Mesenchymal stem cell (in vitro differentiated cells and primary cell): ENCODE data around the gene CDYL2.

ENCODE experiments used
- DNase-seq: peaks from one replicate; pipeline ENCODE4 v3.0.0-alpha.2; 2013
- H2AFZ ChIP-seq: one replicate; pipeline ENCODE4 v1.6.1; 2013; ENCODE audit warnings: low read depth, mild to moderate bottlenecking, control low read depth, inconsistent platforms, low read length, moderate library complexity
- H2AK5ac ChIP-seq: 2 replicates; pipeline ENCODE4 v1.6.1; 2013; ENCODE audit warnings: low read length, moderate library complexity, mild to moderate bottlenecking, inconsistent platforms; ENCODE audit not compliant: severe bottlenecking
- H2BK120ac ChIP-seq: one replicate; pipeline ENCODE4 v1.6.1; 2013; ENCODE audit warnings: low read depth, mild to moderate bottlenecking, inconsistent platforms, low read length, moderate library complexity
- H2BK12ac ChIP-seq, 2 experiments: one replicate each; pipeline ENCODE4 v1.6.1; 2013; ENCODE audit warnings: inconsistent platforms in 2 of 2, low read length in 2 of 2, mild to moderate bottlenecking in 2 of 2, moderate library complexity in 2 of 2, control low read depth in 1 of 2
- H2BK15ac ChIP-seq: one replicate; pipeline ENCODE4 v1.6.1; 2013; ENCODE audit warnings: mild to moderate bottlenecking, low read depth, inconsistent platforms; ENCODE audit not compliant: poor library complexity, severe bottlenecking
- H2BK5ac ChIP-seq: 2 replicates; pipeline ENCODE4 v1.6.1; 2013; ENCODE audit warnings: low read depth, mild to moderate bottlenecking, low read length, control low read depth, inconsistent platforms; ENCODE audit not compliant: poor library complexity, severe bottlenecking
- H3K14ac ChIP-seq, 2 experiments: one replicate each; pipeline ENCODE4 v1.6.1; 2013; ENCODE audit warnings: inconsistent platforms in 2 of 2, low read length in 2 of 2, control low read depth in 1 of 2, mild to moderate bottlenecking in 1 of 2, moderate library complexity in 1 of 2
- H3K18ac ChIP-seq, 2 experiments: one replicate each; pipeline ENCODE4 v1.6.1; 2013; ENCODE audit warnings: inconsistent platforms in 2 of 2, low read length in 2 of 2, control low read depth in 1 of 2, low read depth in 1 of 2, mild to moderate bottlenecking in 1 of 2
- H3K23ac ChIP-seq, 2 experiments: one replicate each; pipeline ENCODE4 v1.6.1; 2013; ENCODE audit warnings: inconsistent platforms in 2 of 2, low read length in 2 of 2, mild to moderate bottlenecking in 2 of 2, moderate library complexity in 2 of 2, control low read depth in 1 of 2
- H3K27ac ChIP-seq: 2 replicates; pipeline ENCODE4 v1.5.1; 2013; ENCODE audit warnings: mild to moderate bottlenecking, moderate library complexity, low read length, control low read depth, inconsistent platforms; ENCODE audit not compliant: poor library complexity, severe bottlenecking
- H3K27me3 ChIP-seq, 2 experiments: 2 replicates each; pipeline versions ENCODE4 v1.6.1 to v1.7.0; 2013; ENCODE audit warnings: low read length in 2 of 2, mild to moderate bottlenecking in 2 of 2, moderate library complexity in 2 of 2, control low read depth in 1 of 2, inconsistent platforms in 1 of 2; ENCODE audit not compliant: control insufficient read depth in 1 of 2, insufficient read depth in 1 of 2
- H3K36me3 ChIP-seq, 2 experiments: 2 replicates each; pipeline versions ENCODE4 v1.6.1 to v1.7.0; 2013; ENCODE audit warnings: low read length in 2 of 2, control low read depth in 1 of 2, inconsistent platforms in 1 of 2, low read depth in 1 of 2, mild to moderate bottlenecking in 1 of 2; ENCODE audit not compliant: insufficient read depth in 2 of 2, control insufficient read depth in 1 of 2
- H3K4ac ChIP-seq, 2 experiments: one replicate each; pipeline ENCODE4 v1.6.1; 2013; ENCODE audit warnings: inconsistent platforms in 2 of 2, low read length in 2 of 2, mild to moderate bottlenecking in 2 of 2, moderate library complexity in 2 of 2, control low read depth in 1 of 2, low read depth in 1 of 2
- H3K4me1 ChIP-seq: 2 replicates; pipeline ENCODE4 v1.6.1; 2013; ENCODE audit warnings: low read depth, low read length, control low read depth; ENCODE audit not compliant: control insufficient read depth, insufficient read depth
- H3K4me2 ChIP-seq: 2 replicates; pipeline ENCODE4 v1.6.1; 2013; ENCODE audit warnings: low read length, mild to moderate bottlenecking, inconsistent platforms; ENCODE audit not compliant: poor library complexity, severe bottlenecking
- H3K4me3 ChIP-seq, 2 experiments: 2 replicates each; pipeline versions ENCODE4 v1.5.1 to v1.7.0; 2013; ENCODE audit warnings: low read length in 2 of 2, mild to moderate bottlenecking in 2 of 2, control low read depth in 1 of 2, low read depth in 1 of 2; ENCODE audit not compliant: insufficient read depth in 1 of 2
- H3K79me1 ChIP-seq: replicated peaks from 2 replicates; pipeline ENCODE4 v1.6.1; 2013; ENCODE audit warnings: mild to moderate bottlenecking, control low read depth, low read length, inconsistent platforms; ENCODE audit not compliant: poor library complexity, severe bottlenecking
- H3K9ac ChIP-seq: 2 replicates; pipeline ENCODE4 v1.7.0; 2013; ENCODE audit warnings: mild to moderate bottlenecking, low read length, moderate library complexity
- H3K9me3 ChIP-seq: 2 replicates; pipeline ENCODE4 v1.7.0; 2013; ENCODE audit warnings: mild to moderate bottlenecking, low read length; ENCODE audit not compliant: control insufficient read depth
- H4K8ac ChIP-seq: one replicate; pipeline ENCODE4 v1.6.1; 2013; ENCODE audit warnings: inconsistent platforms, mild to moderate bottlenecking, low read length, moderate library complexity
- H4K91ac ChIP-seq: one replicate; pipeline ENCODE4 v1.6.1; 2013; ENCODE audit warnings: mild to moderate bottlenecking, low read length, inconsistent platforms
- WGBS: methylation state at CpG from one replicate; pipeline ENCODE4 v1.1.7; 2013; ENCODE audit warnings: mixed read lengths; 5-methylcytosine and 5-hydroxymethylcytosine counted together

The CDYL2 gene

GRCh38 chr16:80742331-80742730 lies 62.1 kb downstream of the CDYL2 start:
- Histone ChIP-seq H2BK5ac (no peak overlapping the region), H3K4me1 (no peaks in the 10 kb centered on the region), H2BK15ac (no peak overlapping the region), H3K27ac (no peak overlapping the region), H3K23ac (no peak overlapping the region), H3K79me1 (peaks cover 1% of the 10 kb centered on the region), H3K4me2 (no peak overlapping the region), H2BK12ac (no peak overlapping the region), H3K9ac (no peak overlapping the region), H2AK5ac (no peak overlapping the region), H3K14ac (no peak overlapping the region), H4K8ac (no peak overlapping the region), H3K27me3 (no peaks in the 10 kb centered on the region), H4K91ac (no peak overlapping the region), H3K18ac (no peak overlapping the region), H3K4me3 (no peak overlapping the region), H3K9me3 (no peaks in the 10 kb centered on the region), H2BK120ac (no peak overlapping the region), H2AFZ (no peak overlapping the region), H3K4ac (no peak overlapping the region), H3K36me3 (no peaks in the 10 kb centered on the region)
- DNase-seq = no peak
- 34% methylated on average over 2 of the region's 2 CpGs for WGBS

GRCh38 chr16:80741724-80742123 lies 62.7 kb downstream of the CDYL2 start:
- no peak overlapping the region for H2BK15ac ChIP-seq
- no peak overlapping the region for H4K8ac ChIP-seq
- H3K18ac ChIP-seq = no peak overlapping the region
- DNase-seq = no peak
- H2BK120ac ChIP-seq = no peak overlapping the region
- no peaks in the 10 kb centered on the region for H3K4me1 ChIP-seq
- H3K23ac ChIP-seq = no peak overlapping the region
- H4K91ac ChIP-seq = no peak overlapping the region
- no peak overlapping the region for H3K14ac ChIP-seq
- no peak overlapping the region for H3K4ac ChIP-seq
- no peak overlapping the region for H3K27ac ChIP-seq
- no peaks in the 10 kb centered on the region for H3K27me3 ChIP-seq
- no peak overlapping the region for H2AK5ac ChIP-seq
- H2BK5ac ChIP-seq = no peak overlapping the region
- no peak overlapping the region for H3K4me3 ChIP-seq
- no peaks in the 10 kb centered on the region for H3K9me3 ChIP-seq
- 64% methylated on average over 3 of the region's 4 CpGs for WGBS
- H3K9ac ChIP-seq = no peak overlapping the region
- no peak overlapping the region for H2AFZ ChIP-seq
- no peak overlapping the region for H3K4me2 ChIP-seq
- no peak overlapping the region for H2BK12ac ChIP-seq
- no peaks in the 10 kb centered on the region for H3K36me3 ChIP-seq
- H3K79me1 ChIP-seq = peaks cover 1% of the 10 kb centered on the region

GRCh38 chr16:80739523-80739922 lies 64.9 kb downstream of the CDYL2 start:
- DNase-seq = no peak
- no peak overlapping the region for H2BK5ac ChIP-seq
- H3K18ac ChIP-seq = no peak overlapping the region
- no peak overlapping the region for H4K91ac ChIP-seq
- no peak overlapping the region for H2BK12ac ChIP-seq
- H3K9me3 ChIP-seq = no peaks in the 10 kb centered on the region
- no peak overlapping the region for H3K4me2 ChIP-seq
- H3K27me3 ChIP-seq = no peaks in the 10 kb centered on the region
- H2AK5ac ChIP-seq = no peak overlapping the region
- H3K4ac ChIP-seq = no peak overlapping the region
- H3K79me1 ChIP-seq = no peaks in the 10 kb centered on the region
- 66% methylated on average over 4 of the region's 6 CpGs for WGBS
- H3K36me3 ChIP-seq = no peaks in the 10 kb centered on the region
- H4K8ac ChIP-seq = no peak overlapping the region
- no peaks in the 10 kb centered on the region for H3K4me1 ChIP-seq
- H3K14ac ChIP-seq = no peak overlapping the region
- no peak overlapping the region for H3K27ac ChIP-seq
- H3K4me3 ChIP-seq = no peak overlapping the region
- no peak overlapping the region for H2BK120ac ChIP-seq
- H3K9ac ChIP-seq = no peak overlapping the region
- no peak overlapping the region for H3K23ac ChIP-seq
- no peak overlapping the region for H2AFZ ChIP-seq
- H2BK15ac ChIP-seq = no peak overlapping the region

GRCh38 chr16:80738521-80738920 lies 65.9 kb downstream of the CDYL2 start:
- H3K36me3 ChIP-seq = no peaks in the 10 kb centered on the region
- H2BK12ac ChIP-seq = no peak overlapping the region
- H3K4me2 ChIP-seq = no peak overlapping the region
- H2AFZ ChIP-seq = no peak overlapping the region
- no peak overlapping the region for H3K27ac ChIP-seq
- no peak overlapping the region for H3K23ac ChIP-seq
- H3K4ac ChIP-seq = no peak overlapping the region
- H3K18ac ChIP-seq = no peak overlapping the region
- no peak overlapping the region for H3K9ac ChIP-seq
- H4K8ac ChIP-seq = no peak overlapping the region
- H3K79me1 ChIP-seq = no peaks in the 10 kb centered on the region
- no peak overlapping the region for H4K91ac ChIP-seq
- no peaks in the 10 kb centered on the region for H3K9me3 ChIP-seq
- H2BK5ac ChIP-seq = no peak overlapping the region
- H3K4me1 ChIP-seq = no peaks in the 10 kb centered on the region
- WGBS = no CpG with 5 or more reads among the region's 3 CpGs
- DNase-seq = no peak
- no peak overlapping the region for H2BK120ac ChIP-seq
- H3K14ac ChIP-seq = no peak overlapping the region
- no peak overlapping the region for H2AK5ac ChIP-seq
- no peaks in the 10 kb centered on the region for H3K27me3 ChIP-seq
- no peak overlapping the region for H3K4me3 ChIP-seq
- H2BK15ac ChIP-seq = no peak overlapping the region
